GM12865 (cell line): Measurements from ENCODE around the gene KDM4B.

Experiments
- DNase-seq: peaks from one replicate; pipeline ENCODE4 v3.0.0; 2010; ENCODE audit warnings: low read depth
- H3K4me3 ChIP-seq: 2 replicates; pipeline ENCODE4 v1.5.1; 2011; ENCODE audit warnings: mild to moderate bottlenecking, low read depth, low read length, control low read depth
- TF ChIP-seq, protein P1 (sequence below): IDR thresholded peaks from 2 replicates; pipeline ENCODE4 v1.5.1; 2011; ENCODE audit warnings: low read length, control low read depth, low read depth, inconsistent platforms; ENCODE audit not compliant: insufficient read depth; ENCODE audit errors: missing control alignments

The KDM4B gene

DNA sequence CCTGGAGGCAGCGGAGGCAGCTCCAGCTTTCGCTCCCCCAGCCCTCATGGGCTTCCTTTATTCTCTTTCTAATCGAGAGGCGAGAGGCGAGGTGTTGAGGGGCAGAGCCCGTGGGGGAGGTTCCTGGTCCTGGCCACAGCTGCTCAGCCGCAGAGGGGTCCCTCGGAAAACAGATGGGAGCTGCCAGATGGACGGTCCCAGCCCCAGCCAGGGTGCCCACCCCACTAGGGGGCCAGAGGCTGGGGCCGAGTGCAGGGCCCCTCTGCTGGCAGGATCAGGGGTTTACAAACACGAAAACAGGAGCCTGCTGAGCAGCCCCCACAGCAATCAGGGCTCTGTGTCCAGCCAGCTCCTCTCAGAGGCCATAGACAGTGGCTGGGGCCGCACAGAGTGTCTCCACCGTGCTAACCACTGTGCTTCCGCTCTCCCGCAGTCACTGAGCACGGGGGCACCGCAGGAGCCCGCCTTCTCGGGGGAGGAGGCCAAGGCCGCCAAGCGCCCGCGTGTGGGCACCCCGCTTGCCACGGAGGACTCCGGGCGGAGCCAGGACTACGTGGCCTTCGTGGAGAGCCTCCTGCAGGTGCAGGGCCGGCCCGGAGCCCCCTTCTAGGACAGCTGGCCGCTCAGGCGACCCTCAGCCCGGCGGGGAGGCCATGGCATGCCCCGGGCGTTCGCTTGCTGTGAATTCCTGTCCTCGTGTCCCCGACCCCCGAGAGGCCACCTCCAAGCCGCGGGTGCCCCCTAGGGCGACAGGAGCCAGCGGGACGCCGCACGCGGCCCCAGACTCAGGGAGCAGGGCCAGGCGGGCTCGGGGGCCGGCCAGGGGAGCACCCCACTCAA is 182.2 kb downstream of the KDM4B start:
- TF ChIP-seq, protein P1, sequence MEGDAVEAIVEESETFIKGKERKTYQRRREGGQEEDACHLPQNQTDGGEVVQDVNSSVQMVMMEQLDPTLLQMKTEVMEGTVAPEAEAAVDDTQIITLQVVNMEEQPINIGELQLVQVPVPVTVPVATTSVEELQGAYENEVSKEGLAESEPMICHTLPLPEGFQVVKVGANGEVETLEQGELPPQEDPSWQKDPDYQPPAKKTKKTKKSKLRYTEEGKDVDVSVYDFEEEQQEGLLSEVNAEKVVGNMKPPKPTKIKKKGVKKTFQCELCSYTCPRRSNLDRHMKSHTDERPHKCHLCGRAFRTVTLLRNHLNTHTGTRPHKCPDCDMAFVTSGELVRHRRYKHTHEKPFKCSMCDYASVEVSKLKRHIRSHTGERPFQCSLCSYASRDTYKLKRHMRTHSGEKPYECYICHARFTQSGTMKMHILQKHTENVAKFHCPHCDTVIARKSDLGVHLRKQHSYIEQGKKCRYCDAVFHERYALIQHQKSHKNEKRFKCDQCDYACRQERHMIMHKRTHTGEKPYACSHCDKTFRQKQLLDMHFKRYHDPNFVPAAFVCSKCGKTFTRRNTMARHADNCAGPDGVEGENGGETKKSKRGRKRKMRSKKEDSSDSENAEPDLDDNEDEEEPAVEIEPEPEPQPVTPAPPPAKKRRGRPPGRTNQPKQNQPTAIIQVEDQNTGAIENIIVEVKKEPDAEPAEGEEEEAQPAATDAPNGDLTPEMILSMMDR = no peak
- no peak for DNase-seq
- no peak overlapping the region for H3K4me3 ChIP-seq

GRCh38 chr19:5152013-5152763 is 183.3 kb downstream of the KDM4B start:
- TF ChIP-seq, protein P1 = no peak
- DNase-seq = no peak
- no peak overlapping the region for H3K4me3 ChIP-seq

- no peak for DNase-seq
- H3K4me3 ChIP-seq = no peak overlapping the region
- TF ChIP-seq, protein P1 = no peak
These were observed 184.0 kb downstream of the KDM4B start for GRCh38 chr19:5152767-5153532.

- no peak for DNase-seq
- TF ChIP-seq, protein P1 = no peak
- no peak overlapping the region for H3K4me3 ChIP-seq
These were observed 184.8 kb downstream of the KDM4B start for GRCh38 chr19:5153601-5154128.

DNA sequence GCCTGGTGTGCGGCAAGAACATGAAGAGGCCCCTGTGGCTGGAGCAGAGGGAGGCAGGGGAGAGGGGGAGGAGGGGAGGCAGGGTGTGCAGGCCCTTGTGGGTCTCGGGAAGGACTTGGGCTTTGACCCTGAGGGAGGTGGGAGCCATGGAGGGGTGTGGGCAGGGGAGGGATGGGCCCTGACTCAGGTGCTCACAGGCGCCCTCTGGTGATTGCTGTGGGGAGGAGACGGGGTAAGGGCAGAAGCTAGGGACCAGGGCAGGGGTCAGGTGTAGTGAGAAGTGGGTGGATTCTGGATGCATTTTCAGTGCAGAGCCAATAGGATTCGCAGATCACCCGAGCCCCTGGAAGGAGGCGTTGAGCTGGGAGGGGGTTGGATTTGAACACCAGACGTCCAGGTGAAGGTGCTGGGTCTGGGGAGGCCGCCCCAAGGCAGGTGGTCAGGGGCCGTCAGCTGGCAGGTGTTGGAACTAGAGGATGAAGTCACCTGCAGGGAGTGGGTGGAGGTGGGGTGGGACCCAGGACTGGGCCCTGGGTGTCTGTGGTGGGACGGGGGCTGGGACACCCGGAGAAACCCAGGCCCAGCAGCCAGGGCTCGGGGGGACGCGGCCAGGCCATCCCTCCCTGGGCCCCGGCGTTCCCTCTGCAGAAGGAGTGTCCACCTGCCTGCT is 185.4 kb downstream of the KDM4B start:
- TF ChIP-seq, protein P1 = peak; percentile 68
- H3K4me3 ChIP-seq = no peak overlapping the region
- DNase-seq = peak; percentile 50

GRCh38 chr19:5154799-5155426 is 186.0 kb downstream of the KDM4B start:
- DNase-seq = no peak
- no peak overlapping the region for H3K4me3 ChIP-seq
- TF ChIP-seq, protein P1 = no peak
